HL-60 (cell line): Measurements from ENCODE around the gene PERM1.
A peak's percentile ranks its signal among the peaks of the same experiment; 100 is the strongest.
"Not testable (repeated sequence)": the region's sequence is repeated elsewhere in the genome, so short reads cannot be mapped to it uniquely, and the experiment has no call there.

Experiments used
- DNase-seq, 2 experiments: peaks; one replicate each; pipeline ENCODE4 v3.0.0-alpha.2; 2010 to 2020; ENCODE audit warnings: low read depth in 1 of 2, low spot score in 1 of 2
- H3K27ac ChIP-seq: fragments of 250-450 bp; sonication (Bioruptor Pico); replicated peaks from 2 replicates; pipeline ENCODE4 v1.5.1; 2020; ENCODE audit warnings: mild to moderate bottlenecking, moderate library complexity
- H3K27me3 ChIP-seq: fragments of 250-450 bp; sonication (Bioruptor Pico); 2 replicates; pipeline ENCODE4 v1.5.1; 2021; ENCODE audit warnings: mild to moderate bottlenecking, moderate library complexity; ENCODE audit not compliant: insufficient read depth, poor library complexity, severe bottlenecking
- H3K4me3 ChIP-seq: replicated peaks from 2 replicates; pipeline ENCODE4 v1.5.1; 2011; ENCODE audit warnings: mild to moderate bottlenecking, control low read depth, low read length; ENCODE audit not compliant: insufficient read depth
- CTCF ChIP-seq: IDR thresholded peaks from one replicate; pipeline ENCODE4 v1.5.1; 2011; ENCODE audit warnings: low read length, control low read depth, inconsistent platforms; ENCODE audit not compliant: insufficient read depth
- GABPA ChIP-seq: IDR thresholded peaks from 2 replicates; pipeline ENCODE4 v1.6.1; 2012; ENCODE audit warnings: low read depth
- POLR2AphosphoS5 ChIP-seq: IDR thresholded peaks from 2 replicates; pipeline ENCODE4 v1.6.1; 2012; ENCODE audit warnings: low read depth
- REST ChIP-seq: IDR thresholded peaks from 2 replicates; pipeline ENCODE4 v1.6.1; 2012; ENCODE audit warnings: low read depth; ENCODE audit not compliant: insufficient replicate concordance
- SPI1 ChIP-seq: IDR thresholded peaks from 2 replicates; pipeline ENCODE4 v1.6.1; 2012; ENCODE audit warnings: low read depth, mild to moderate bottlenecking, borderline replicate concordance

The PERM1 gene

GRCh38 chr1:950268-950667 lies 31.6 kb downstream of the PERM1 start:
- TF ChIP-seq REST (no peak), SPI1 (no peak), POLR2AphosphoS5 (0 out of 2 replicates have a peak, but pooled peaks have one; percentile 35)
- no peak for DNase-seq
- Histone ChIP-seq H3K27me3 (no peaks in the 10 kb centered on the region), H3K27ac (no peak overlapping the region), H3K4me3 (no peak overlapping the region)

- no peak for DNase-seq
- Histone ChIP-seq H3K27ac (no peak overlapping the region), H3K4me3 (no peak overlapping the region), H3K27me3 (peaks cover 4% of the 10 kb centered on the region)
- TF ChIP-seq GABPA (no peak), SPI1 (no peak), CTCF (no peak), REST (no peak), POLR2AphosphoS5 (no peak)
Observed at GRCh38 chr1:947958-948357, 33.9 kb downstream of the PERM1 start.

- not testable (repeated sequence) for DNase-seq, H3K27ac ChIP-seq, H3K4me3 ChIP-seq
- H3K27me3 ChIP-seq = peaks cover 10% of the 10 kb centered on the region
Observed at GRCh38 chr1:946811-947210, 35.1 kb downstream of the PERM1 start.

GRCh38 chr1:945688-946556 lies 36.0 kb downstream of the PERM1 start:
- H3K27me3 ChIP-seq = peaks cover 16% of the 10 kb centered on the region
- DNase-seq = no peak
- H3K27ac ChIP-seq = no peak overlapping the region
- H3K4me3 ChIP-seq = no peak overlapping the region
- TF ChIP-seq POLR2AphosphoS5 = peak; percentile 8; the same call in 1 of the 2 replicates
- TF ChIP-seq REST = no peak
